Adipocyte (in vitro differentiated cells): ENCODE results near the gene FADD.
A peak's percentile ranks its signal among the peaks of the same experiment; 100 is the strongest.

Experiments used
- DNase-seq: peaks from one replicate; pipeline ENCODE4 v3.0.0-alpha.2; 2015; ENCODE audit warnings: low read depth
- H3K27me3 ChIP-seq: replicated peaks from 2 replicates; pipeline ENCODE4 v1.7.0; 2013; ENCODE audit warnings: mild to moderate bottlenecking, low read length, moderate library complexity; ENCODE audit not compliant: control insufficient read depth, insufficient read depth
- H3K36me3 ChIP-seq: 2 replicates; pipeline ENCODE4 v1.7.0; 2013; ENCODE audit warnings: low read length, mild to moderate bottlenecking, moderate library complexity; ENCODE audit not compliant: control insufficient read depth, insufficient read depth, severe bottlenecking
- H3K4me1 ChIP-seq: 2 replicates; pipeline ENCODE4 v1.7.0; 2013; ENCODE audit warnings: mild to moderate bottlenecking, low read length, moderate library complexity; ENCODE audit not compliant: control insufficient read depth, insufficient read depth
- H3K4me3 ChIP-seq: 2 replicates; pipeline ENCODE4 v1.7.0; 2013; ENCODE audit warnings: mild to moderate bottlenecking, low read length, moderate library complexity
- H3K9ac ChIP-seq: 2 replicates; pipeline ENCODE4 v1.7.0; 2013; ENCODE audit warnings: mild to moderate bottlenecking, low read length, moderate library complexity
- H3K9me3 ChIP-seq: 2 replicates; pipeline ENCODE4 v1.7.0; 2013; ENCODE audit warnings: mild to moderate bottlenecking, low read length, moderate library complexity; ENCODE audit not compliant: control insufficient read depth

FADD gene

DNA sequence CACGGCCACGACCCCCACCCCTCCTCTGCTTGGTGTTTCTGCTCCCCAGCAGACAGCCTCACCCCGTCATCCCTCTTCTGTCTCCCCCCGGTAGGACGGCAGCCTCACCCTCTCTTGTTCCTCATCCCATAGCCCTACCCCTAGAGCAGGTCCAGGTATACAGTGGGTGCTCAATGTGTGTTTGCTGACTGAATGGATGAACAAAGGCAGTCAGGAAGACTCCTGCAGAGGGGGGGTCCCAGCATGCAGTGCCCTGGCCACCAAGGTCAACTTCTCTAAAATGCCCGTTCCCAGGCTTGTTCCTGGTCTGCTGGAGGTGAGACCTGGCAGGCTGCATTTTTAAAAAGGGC lies 34.7 kb upstream of the FADD start:
- Histone ChIP-seq H3K4me3 (no peak overlapping the region), H3K9ac (no peak overlapping the region), H3K36me3 (no peaks in the 10 kb centered on the region), H3K4me1 (no peaks in the 10 kb centered on the region), H3K9me3 (no peaks in the 10 kb centered on the region), H3K27me3 (peaks cover 43% of the 10 kb centered on the region)
- DNase-seq, result no peak

DNA sequence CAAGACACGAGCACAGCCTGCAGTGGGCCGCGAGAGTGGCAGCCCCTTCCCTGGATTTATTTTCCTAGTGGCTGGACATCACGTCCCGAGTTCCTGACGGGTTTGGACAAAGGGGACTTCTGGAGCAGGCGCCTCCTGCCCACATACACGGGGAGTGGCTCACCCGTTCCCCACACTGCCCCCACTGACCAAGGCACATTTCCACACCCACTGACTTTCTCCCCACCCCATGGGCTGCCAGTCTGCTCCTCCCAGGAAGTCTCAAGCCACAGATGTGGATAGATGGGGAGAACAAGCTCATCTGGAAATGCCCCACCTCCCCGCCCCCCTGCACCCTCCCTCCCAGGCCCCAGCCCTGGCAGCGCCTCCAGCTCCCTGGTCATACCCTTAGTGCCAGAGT lies 34.0 kb upstream of the FADD start:
- peaks cover 40% of the 10 kb centered on the region for H3K27me3 ChIP-seq
- no peak overlapping the region for H3K9ac ChIP-seq
- H3K9me3 ChIP-seq, result no peaks in the 10 kb centered on the region
- H3K4me1 ChIP-seq, result no peaks in the 10 kb centered on the region
- no peaks in the 10 kb centered on the region for H3K36me3 ChIP-seq
- no peak for DNase-seq
- no peak overlapping the region for H3K4me3 ChIP-seq

DNA sequence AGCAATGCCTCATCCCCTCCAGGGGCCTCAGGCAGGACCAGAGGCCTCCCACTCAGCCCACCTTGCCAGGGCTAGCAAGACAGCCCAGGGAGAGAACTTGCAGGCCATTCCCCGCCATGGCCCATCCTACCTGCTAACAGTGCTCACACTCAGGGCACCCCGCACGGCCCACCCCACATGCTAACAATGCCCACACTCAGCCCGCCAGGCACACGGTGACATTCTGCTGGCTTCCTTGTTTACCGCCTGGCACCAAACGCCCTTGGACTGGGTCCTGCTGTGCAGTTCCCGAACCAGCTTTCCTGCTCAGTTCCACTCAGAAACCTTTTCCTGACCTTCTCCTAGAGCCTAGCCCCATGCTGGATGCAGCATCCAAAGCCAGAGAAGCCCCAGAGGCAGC lies 33.5 kb upstream of the FADD start:
- Histone ChIP-seq H3K9me3 (no peaks in the 10 kb centered on the region), H3K27me3 (peaks cover 35% of the 10 kb centered on the region), H3K4me1 (no peaks in the 10 kb centered on the region), H3K36me3 (no peaks in the 10 kb centered on the region), H3K9ac (no peak overlapping the region), H3K4me3 (no peak overlapping the region)
- no peak for DNase-seq

DNA sequence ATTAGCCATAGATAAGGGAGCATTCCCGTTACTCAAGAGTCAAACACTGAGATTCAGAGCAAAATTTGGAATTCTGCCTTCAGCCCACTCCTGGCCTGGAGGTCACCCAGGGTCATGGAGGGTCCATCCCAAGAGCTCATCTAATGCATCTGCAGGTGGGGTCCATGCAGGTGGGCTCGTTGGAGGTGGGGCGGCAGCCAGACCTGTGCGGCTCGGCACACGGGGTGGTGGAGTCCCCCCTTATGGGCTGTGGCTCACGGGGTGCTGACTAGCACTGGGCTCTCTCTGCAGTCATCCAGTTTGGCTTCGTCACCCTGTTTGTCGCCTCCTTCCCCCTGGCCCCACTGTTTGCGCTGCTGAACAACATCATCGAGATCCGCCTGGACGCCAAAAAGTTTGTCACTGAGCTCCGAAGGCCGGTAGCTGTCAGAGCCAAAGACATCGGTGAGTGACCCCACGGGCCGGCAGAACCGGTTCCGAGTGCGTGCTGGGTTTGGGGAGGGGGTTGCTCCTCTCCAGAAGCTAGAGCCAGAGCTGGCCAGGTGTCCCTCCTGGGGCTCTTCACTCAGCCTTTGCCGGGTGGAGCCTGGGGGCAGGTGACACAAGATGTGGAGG lies 32.4 kb upstream of the FADD start:
- no peaks in the 10 kb centered on the region for H3K9me3 ChIP-seq
- DNase-seq, result no peak
- H3K36me3 ChIP-seq, result no peaks in the 10 kb centered on the region
- no peak overlapping the region for H3K4me3 ChIP-seq
- H3K9ac ChIP-seq, result no peak overlapping the region
- peaks cover 32% of the 10 kb centered on the region for H3K27me3 ChIP-seq
- H3K4me1 ChIP-seq, result no peaks in the 10 kb centered on the region

DNA sequence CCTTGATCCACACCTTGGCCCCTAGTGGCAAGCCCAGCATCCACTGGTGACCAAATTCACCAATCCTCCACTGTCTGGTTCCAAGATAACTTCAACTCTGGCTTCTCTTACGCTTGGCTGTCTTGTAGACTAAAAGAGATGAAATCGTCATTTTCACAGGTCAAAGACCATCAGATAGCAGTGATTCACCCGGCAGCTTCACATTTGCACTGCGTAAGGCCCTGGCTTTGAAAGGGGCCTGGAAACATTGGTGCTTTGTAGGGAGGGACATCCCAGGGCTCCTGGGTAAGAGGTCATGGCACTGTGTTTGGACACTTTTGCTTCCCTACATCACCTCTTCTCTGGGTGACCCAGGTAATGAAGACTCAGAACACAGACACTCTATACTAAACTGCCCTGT lies 30.1 kb upstream of the FADD start:
- DNase-seq, result no peak
- no peaks in the 10 kb centered on the region for H3K36me3 ChIP-seq
- H3K4me3 ChIP-seq, result no peak overlapping the region

DNA sequence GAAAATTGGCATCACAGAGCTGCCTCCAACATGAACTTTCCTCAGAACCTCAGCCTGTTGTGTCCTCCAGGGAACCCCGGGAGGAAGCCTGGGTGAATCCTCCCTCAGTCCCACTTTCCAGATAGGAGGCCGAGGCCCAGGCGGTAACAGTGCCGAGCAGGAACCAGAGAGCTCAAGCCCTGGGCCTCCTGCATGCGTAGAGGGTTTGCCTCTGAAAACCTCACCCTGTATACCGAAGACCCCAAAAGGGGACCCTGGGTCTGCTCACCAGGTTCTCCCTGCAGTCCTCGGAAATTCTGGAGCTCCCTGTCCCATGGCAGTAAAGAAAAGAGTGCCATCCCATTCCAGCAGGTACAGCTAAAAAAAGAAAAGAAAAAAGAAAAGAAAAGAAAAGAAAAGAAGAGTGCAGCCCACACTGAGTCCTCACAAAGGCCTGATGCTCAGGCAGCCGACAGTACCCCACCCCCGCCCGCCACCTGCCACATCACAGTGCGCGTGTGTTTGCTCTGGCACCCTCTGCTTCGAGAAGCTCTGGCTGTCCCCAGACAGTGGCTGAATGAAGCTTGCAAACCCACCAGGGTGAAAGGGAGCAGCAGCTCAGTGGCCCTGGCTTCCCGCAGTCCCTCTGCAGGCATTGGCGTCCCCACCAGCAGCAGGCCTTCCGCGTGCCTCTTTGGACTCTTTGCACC lies 28.4 kb upstream of the FADD start:
- no peak overlapping the region for H3K4me3 ChIP-seq
- H3K4me1 ChIP-seq, result no peaks in the 10 kb centered on the region
- no peak overlapping the region for H3K9ac ChIP-seq
- no peak for DNase-seq
- H3K27me3 ChIP-seq, result peaks cover 26% of the 10 kb centered on the region
- H3K9me3 ChIP-seq, result no peaks in the 10 kb centered on the region
- no peaks in the 10 kb centered on the region for H3K36me3 ChIP-seq

More for the DNA sequence above, 30.1 kb upstream of the FADD start:
- Histone ChIP-seq H3K9ac (no peak overlapping the region), H3K4me1 (no peaks in the 10 kb centered on the region), H3K9me3 (no peaks in the 10 kb centered on the region), H3K27me3 (peaks cover 23% of the 10 kb centered on the region)

DNA sequence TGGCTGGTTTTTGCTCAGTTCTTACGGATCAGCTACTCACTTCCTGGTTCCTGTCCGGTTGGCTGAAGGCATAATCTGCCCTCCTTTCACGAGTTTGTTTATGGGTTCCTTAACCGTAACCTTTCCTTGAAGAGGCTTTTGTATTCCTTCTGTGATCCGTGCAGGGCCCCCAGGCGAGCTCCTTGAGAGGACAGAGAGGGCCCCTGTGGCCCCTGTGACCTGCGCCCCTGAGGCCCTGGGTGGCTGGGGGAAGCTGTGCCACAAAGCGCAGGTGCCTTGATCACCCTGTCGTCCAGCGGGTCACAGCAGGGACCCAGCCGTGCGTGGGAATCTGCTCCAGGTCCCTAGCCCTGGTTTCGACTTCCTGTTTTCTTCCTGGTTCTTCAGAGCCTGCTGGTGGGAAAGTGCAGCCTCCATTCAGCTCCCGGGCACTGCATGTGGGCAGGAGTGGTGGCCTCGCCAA lies 27.8 kb upstream of the FADD start:
- Histone ChIP-seq H3K9ac (no peak overlapping the region), H3K4me1 (no peaks in the 10 kb centered on the region), H3K36me3 (no peaks in the 10 kb centered on the region), H3K27me3 (peaks cover 25% of the 10 kb centered on the region), H3K4me3 (no peak overlapping the region), H3K9me3 (no peaks in the 10 kb centered on the region)
- no peak for DNase-seq

DNA sequence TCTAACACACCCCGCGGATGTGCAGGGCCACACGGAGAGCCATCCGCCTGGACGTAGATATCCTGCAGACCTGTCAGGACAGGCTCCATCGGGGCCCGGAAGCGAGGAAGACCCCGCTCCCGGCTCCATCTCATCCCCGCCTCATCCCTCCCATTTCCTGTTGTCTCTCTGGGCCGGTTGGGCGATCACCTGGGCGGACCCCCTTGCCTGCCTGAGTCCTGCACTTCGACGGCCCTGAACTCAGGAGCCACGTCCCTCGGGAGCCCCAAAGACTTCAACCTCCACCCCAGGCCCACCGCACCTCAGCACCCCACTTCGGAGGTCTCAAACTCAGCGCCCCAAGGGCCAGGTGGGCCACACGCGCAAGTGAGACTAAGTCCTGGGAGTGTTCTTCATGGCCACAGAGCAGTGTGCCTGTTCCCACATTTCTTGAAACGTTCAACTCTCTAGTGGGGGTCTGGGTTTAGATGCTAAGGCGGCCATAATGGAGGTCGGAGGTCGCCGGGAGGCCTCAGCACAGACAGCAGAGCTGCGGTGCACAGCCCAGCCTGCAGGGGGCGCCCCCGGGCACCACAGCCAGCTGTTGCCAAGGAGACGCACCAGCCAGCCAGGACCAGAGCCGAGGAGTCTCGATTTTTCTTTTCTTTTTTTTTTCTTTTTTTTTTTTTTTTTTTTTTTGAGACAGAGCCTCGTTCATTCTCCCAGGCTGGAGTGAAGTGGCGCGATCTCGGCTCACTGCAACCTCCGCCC lies 26.0 kb upstream of the FADD start:
- Histone ChIP-seq H3K9ac (no peak overlapping the region), H3K36me3 (no peaks in the 10 kb centered on the region), H3K27me3 (peaks cover 31% of the 10 kb centered on the region), H3K4me1 (no peaks in the 10 kb centered on the region), H3K9me3 (no peaks in the 10 kb centered on the region), H3K4me3 (no peak overlapping the region)
- DNase-seq, result peak; percentile 12

DNA sequence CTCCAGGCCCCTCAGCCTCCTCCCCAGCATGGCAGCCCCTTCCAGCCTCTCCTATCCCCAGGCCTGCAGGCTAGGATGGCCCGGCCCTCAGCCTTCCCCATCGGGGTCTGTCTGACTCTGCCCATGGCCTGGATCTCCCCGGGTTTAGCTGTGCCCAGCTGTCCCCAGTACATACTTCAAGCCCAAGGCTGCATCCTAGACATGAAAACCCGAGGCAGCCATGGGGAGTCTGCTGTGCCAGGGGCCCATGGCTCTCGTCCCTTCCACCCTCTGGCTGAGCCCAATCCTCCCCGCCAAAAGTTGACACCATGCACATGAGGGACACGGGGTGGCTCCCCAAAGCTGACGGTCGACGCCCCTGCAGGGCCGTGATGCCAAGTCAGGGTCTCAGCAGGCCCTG lies 22.2 kb upstream of the FADD start:
- no peak overlapping the region for H3K4me3 ChIP-seq
- no peaks in the 10 kb centered on the region for H3K4me1 ChIP-seq
- DNase-seq, result no peak
- H3K9me3 ChIP-seq, result no peaks in the 10 kb centered on the region
- no peak overlapping the region for H3K9ac ChIP-seq
- H3K27me3 ChIP-seq, result peaks cover 57% of the 10 kb centered on the region
- H3K36me3 ChIP-seq, result no peaks in the 10 kb centered on the region

DNA sequence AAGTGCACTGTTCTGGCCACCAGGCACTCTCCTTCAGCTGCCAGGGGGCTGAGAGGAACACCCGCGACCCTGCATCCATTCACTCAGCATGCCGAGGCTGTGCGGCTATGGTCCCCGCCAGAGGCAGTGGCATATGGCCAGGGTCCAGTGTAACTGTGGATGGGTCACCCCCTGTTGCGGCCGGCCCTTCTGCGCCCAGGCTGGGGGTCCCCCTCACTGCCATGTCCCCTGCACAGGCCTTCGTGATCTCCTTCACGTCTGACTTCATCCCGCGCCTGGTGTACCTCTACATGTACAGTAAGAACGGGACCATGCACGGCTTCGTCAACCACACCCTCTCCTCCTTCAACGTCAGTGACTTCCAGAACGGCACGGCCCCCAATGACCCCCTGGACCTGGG lies 20.8 kb upstream of the FADD start:
- Histone ChIP-seq H3K4me3 (no peak overlapping the region), H3K36me3 (no peaks in the 10 kb centered on the region), H3K4me1 (no peaks in the 10 kb centered on the region), H3K27me3 (peaks cover 66% of the 10 kb centered on the region), H3K9me3 (no peaks in the 10 kb centered on the region), H3K9ac (no peak overlapping the region)
- DNase-seq, result no peak

DNA sequence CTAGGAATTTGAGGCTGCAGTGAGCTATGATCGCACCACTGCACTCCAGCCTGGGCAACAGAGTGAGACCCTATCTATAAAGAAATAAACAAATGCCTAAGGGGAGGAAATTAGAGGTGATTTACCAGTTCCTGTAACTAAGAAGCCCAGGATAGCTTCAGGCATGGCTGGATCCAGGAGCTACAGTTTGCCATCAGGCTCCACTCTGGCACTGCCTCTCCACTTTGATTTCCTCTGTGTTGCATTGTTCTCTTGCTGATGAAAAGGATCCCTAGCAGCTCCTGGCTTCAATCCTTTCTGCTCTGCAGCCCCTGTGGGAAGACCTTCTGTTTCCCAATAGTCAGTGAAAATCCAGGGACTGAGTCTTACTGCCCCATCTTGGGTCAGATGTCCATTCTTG lies 20.1 kb upstream of the FADD start:
- no peaks in the 10 kb centered on the region for H3K36me3 ChIP-seq
- no peaks in the 10 kb centered on the region for H3K9me3 ChIP-seq
- H3K27me3 ChIP-seq, result peaks cover 62% of the 10 kb centered on the region
- H3K4me1 ChIP-seq, result no peaks in the 10 kb centered on the region
- H3K4me3 ChIP-seq, result no peak overlapping the region
- no peak for DNase-seq
- H3K9ac ChIP-seq, result no peak overlapping the region
